K562 treated with DMSO at 1 percent for 4 hours (cell line): Measurements from ENCODE around the gene BOD1L1. TPM values are rescaled to one million over a fixed set of nuclear protein-coding genes. Genes with fewer than 3 reads are reported as not detected.

ENCODE experiments used
- total RNA-seq: library from RNA; unstranded; fragments of 300-600 nt; gene quantifications from 2 replicates; pipeline ENCODE4 v1.2.3, GENCODE V29; 2022; ENCODE audit not compliant: insufficient read depth

BOD1L1 gene
- 9.6 and 14.8 TPM in 2 replicates for total RNA-seq

GRCh38 chr4:13627606-13628311, at the start of gene BOD1L1:
TSS of gene BOD1L1 (minus strand) at chr4:13627725. CDS start at chr4:13627587, 138 bp downstream.

DNA sequence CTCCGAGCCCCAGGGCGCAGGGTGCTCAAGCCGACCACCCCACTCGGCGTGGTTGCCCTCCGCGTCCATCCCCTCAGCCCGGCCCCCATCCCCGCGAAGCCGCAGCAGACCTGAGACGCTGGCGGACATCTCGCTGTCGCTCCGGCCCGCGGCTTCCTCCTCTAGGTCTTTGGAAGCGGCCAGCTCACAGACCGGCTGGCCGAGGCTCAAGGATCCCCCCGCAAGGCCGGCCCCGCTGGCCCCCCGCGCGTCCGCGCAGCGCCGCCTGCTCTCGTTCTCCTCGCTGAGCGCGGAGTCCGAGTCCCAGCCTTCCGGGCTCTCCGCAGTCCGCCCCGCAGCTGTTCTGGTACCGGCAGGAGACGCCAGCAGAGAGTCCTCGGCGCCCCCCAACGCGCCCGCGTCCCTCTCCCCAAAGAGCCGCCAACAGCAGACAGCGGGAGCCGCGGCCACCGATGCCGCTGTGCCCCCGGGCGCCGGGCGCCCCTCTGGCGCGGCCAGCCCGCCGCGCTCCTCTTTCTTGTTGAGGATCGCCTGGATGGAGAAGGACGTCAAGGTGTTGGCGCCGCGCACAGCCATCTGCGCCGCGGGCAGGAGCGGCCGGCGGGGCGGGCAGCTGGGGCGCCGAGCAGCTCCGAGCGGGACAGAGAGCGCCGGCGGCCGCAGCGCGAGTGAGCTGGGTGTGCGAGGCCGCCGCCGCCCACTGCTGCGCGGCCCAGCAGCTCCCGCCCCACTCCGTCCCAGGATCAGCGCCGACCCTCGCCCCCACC, 83.5 kb downstream of the BOD1L1 start, which contains the start of gene NKX3-2:
Gene NKX3-2 (minus strand): TSS at position 670 of the 767 bp plus-strand sequence. CDS start 94 bp downstream, at position 576.

Other genes with a start within 250 kb of the BOD1L1 start
- gene RAB28, start 143.4 kb downstream of the BOD1L1 start, total RNA-seq, result 9.9 and 11.8 TPM in 2 replicates
- 0.76 and 1.6 TPM in 2 replicates for gene NKX3-2, start 83.2 kb downstream of the BOD1L1 start, total RNA-seq